ENCODE results near the gene GABBR2. TPM values are rescaled to one million over a fixed set of nuclear protein-coding genes. Genes with fewer than 3 reads are reported as not detected.

The GABBR2 gene
- total and polyA plus RNA-seq, 2 experiments from 2014 or later, result 0.89 to 1.3 TPM

GRCh38 chr9:98599566-98600216, 109.0 kb downstream of the GABBR2 start (continued):
- TF ChIP-seq ZNF462 (CRISPR knock-in tag; IDR thresholded peaks at IDR 0.05) (no peak), JUNB (IDR thresholded peaks at IDR 0.05; ENCODE audit: unreplicated experiment) (no peak), CREB1 (CRISPR knock-in tag; IDR thresholded peaks at IDR 0.05; ENCODE audit: low read depth) (no peak), EZH2 (IDR thresholded peaks at IDR 0.05; ENCODE audit: low read depth, unreplicated experiment) (no peak), NANOG (IDR thresholded peaks at IDR 0.05; ENCODE audit: borderline replicate concordance) (no peak), STAT1 (IDR thresholded peaks at IDR 0.05; ENCODE audit: unreplicated experiment) (no peak), EZH2phosphoT487 (IDR thresholded peaks at IDR 0.05; ENCODE audit: unreplicated experiment) (no peak)

GRCh38 chr9:98598861-98599260, 109.9 kb downstream of the GABBR2 start:
- Mint-ChIP-seq H3K36me3 (ENCODE audit: low read depth) (no peaks in the 10 kb centered on the region), H3K4me3 (no peak overlapping the region), H3K27ac (no peak overlapping the region), H3K4me1 (peaks cover 18% of the 10 kb centered on the region), H3K9me3 (no peaks in the 10 kb centered on the region), H3K27me3 (ENCODE audit: insufficient read depth, low read depth, poor library complexity) (no peaks in the 10 kb centered on the region)
- ATAC-seq, result no peak
- no peak for DNase-seq (ENCODE audit: low spot score)
- Histone ChIP-seq H3K9me2 (ENCODE audit: insufficient read depth) (no peaks in the 10 kb centered on the region), H3K36me3 (ENCODE audit: insufficient read depth) (no peaks in the 10 kb centered on the region), H3K79me2 (replicated peaks; ENCODE audit: insufficient read depth) (no peaks in the 10 kb centered on the region), H3K27ac (ENCODE audit: low read depth) (no peak overlapping the region), H3K4me3 (no peak overlapping the region), H4K20me1 (replicated peaks; ENCODE audit: insufficient read depth) (no peaks in the 10 kb centered on the region), H3K27me3 (ENCODE audit: insufficient read depth) (no peaks in the 10 kb centered on the region), H3K4me1 (ENCODE audit: insufficient read depth) (no peaks in the 10 kb centered on the region), H3K4me2 (no peak overlapping the region), H3F3A (replicated peaks; ENCODE audit: low read depth) (no peaks in the 10 kb centered on the region), H2AFZ (no peak overlapping the region)
- TF ChIP-seq POLR2AphosphoS5 (IDR thresholded peaks at IDR 0.05; ENCODE audit: low read depth) (no peak), STAT1 (IDR thresholded peaks at IDR 0.05; ENCODE audit: unreplicated experiment) (no peak), ZNF462 (CRISPR knock-in tag; IDR thresholded peaks at IDR 0.05) (no peak), ETS1 (IDR thresholded peaks at IDR 0.05) (no peak)

Data from GM23338 (cell line).